Amniotic stem cell (primary cell): ENCODE measurements around the gene NFX1.
A peak's percentile ranks its signal among the peaks of the same experiment; 100 is the strongest.

ENCODE experiments used
- DNase-seq: peaks from one replicate; lab custom pipeline; 2025; lab: John Stamatoyannopoulos, UW

NFX1 gene

GRCh38 chr9:33267151-33267767 lies 23.1 kb upstream of the NFX1 start:
- no peak for DNase-seq

- no peak for DNase-seq
These were observed 20.2 kb upstream of the NFX1 start for GRCh38 chr9:33270146-33270545.

GRCh38 chr9:33272061-33272460 lies 18.3 kb upstream of the NFX1 start:
- no peak for DNase-seq

GRCh38 chr9:33273266-33273971 lies 16.9 kb upstream of the NFX1 start:
- DNase-seq, result no peak

- no peak for DNase-seq
These were observed 16.4 kb upstream of the NFX1 start for GRCh38 chr9:33273972-33274328.

GRCh38 chr9:33277484-33277883 lies 12.8 kb upstream of the NFX1 start:
- DNase-seq, result no peak

GRCh38 chr9:33285502-33285901 lies 4.8 kb upstream of the NFX1 start:
- DNase-seq, result no peak

GRCh38 chr9:33287087-33287490 lies 3.2 kb upstream of the NFX1 start:
- peak; percentile 47 for DNase-seq

- DNase-seq, result no peak
These were observed 2.1 kb upstream of the NFX1 start for GRCh38 chr9:33288235-33288634.

- no peak for DNase-seq
These were observed 1.4 kb upstream of the NFX1 start for GRCh38 chr9:33288828-33289483.

- no peak for DNase-seq
These were observed 820 bp upstream of the NFX1 start for GRCh38 chr9:33289496-33289895.

- DNase-seq, result no peak
These were observed 425 bp upstream of the NFX1 start for GRCh38 chr9:33289936-33290246.

- DNase-seq, result no peak
These were observed 698 bp downstream of the NFX1 start for GRCh38 chr9:33291031-33291397.

- DNase-seq, result no peak
These were observed 1.6 kb downstream of the NFX1 start for GRCh38 chr9:33291901-33292300.

GRCh38 chr9:33293782-33294181 lies 3.5 kb downstream of the NFX1 start:
- no peak for DNase-seq

GRCh38 chr9:33294670-33295432 lies 4.5 kb downstream of the NFX1 start:
- DNase-seq, result no peak

- DNase-seq, result no peak
These were observed 5.3 kb downstream of the NFX1 start for GRCh38 chr9:33295571-33295970.

GRCh38 chr9:33297432-33297831 lies 7.1 kb downstream of the NFX1 start:
- no peak for DNase-seq

- no peak for DNase-seq
These were observed 10.2 kb downstream of the NFX1 start for GRCh38 chr9:33300546-33300945.

GRCh38 chr9:33304362-33304761 lies 14.0 kb downstream of the NFX1 start:
- DNase-seq, result no peak

- no peak for DNase-seq
These were observed 15.7 kb downstream of the NFX1 start for GRCh38 chr9:33306037-33306436.

GRCh38 chr9:33307067-33307466 lies 16.8 kb downstream of the NFX1 start:
- DNase-seq, result no peak

- DNase-seq, result no peak
These were observed 19.6 kb downstream of the NFX1 start for GRCh38 chr9:33309903-33310302.
